ENCODE measurements around the gene COLEC11.

The COLEC11 gene

GRCh38 chr2:3664925-3665324 is 70.0 kb downstream of the COLEC11 start:
- TF ChIP-seq TEAD4 (IDR thresholded peaks at IDR 0.05) (no peak), ZBTB7A (IDR thresholded peaks at IDR 0.05; ENCODE audit: low read depth) (no peak), CEBPB (IDR thresholded peaks at IDR 0.05) (no peak), FOXM1 (IDR thresholded peaks at IDR 0.05; ENCODE audit: borderline replicate concordance, low read depth) (no peak), TAF1 (IDR thresholded peaks at IDR 0.05; ENCODE audit: low read depth) (no peak), NFIC (IDR thresholded peaks at IDR 0.05) (no peak), TCF12 (IDR thresholded peaks at IDR 0.05; ENCODE audit: low read depth) (no peak), CREB1 (IDR thresholded peaks at IDR 0.05; ENCODE audit: low read depth) (no peak), REST (IDR thresholded peaks at IDR 0.05; ENCODE audit: low read depth) (no peak), USF1 (IDR thresholded peaks at IDR 0.05) (no peak), MAX (IDR thresholded peaks at IDR 0.05) (no peak), EP300 (IDR thresholded peaks at IDR 0.05; ENCODE audit: borderline replicate concordance) (no peak), YY1 (IDR thresholded peaks at IDR 0.05; ENCODE audit: low read depth) (no peak), EGR1 (IDR thresholded peaks at IDR 0.05) (no peak), RAD21 (IDR thresholded peaks at IDR 0.05; ENCODE audit: low read depth) (no peak)

GRCh38 chr2:3665886-3666612 is 71.1 kb downstream of the COLEC11 start:
- TF ChIP-seq EGR1 (IDR thresholded peaks at IDR 0.05) (no peak), ZBTB7A (IDR thresholded peaks at IDR 0.05; ENCODE audit: low read depth) (no peak), EP300 (IDR thresholded peaks at IDR 0.05; ENCODE audit: borderline replicate concordance) (no peak), TAF1 (IDR thresholded peaks at IDR 0.05; ENCODE audit: low read depth) (no peak), TCF12 (IDR thresholded peaks at IDR 0.05; ENCODE audit: low read depth) (no peak), TEAD4 (IDR thresholded peaks at IDR 0.05) (no peak), USF1 (IDR thresholded peaks at IDR 0.05) (no peak), FOXM1 (IDR thresholded peaks at IDR 0.05; ENCODE audit: borderline replicate concordance, low read depth) (no peak), CREB1 (IDR thresholded peaks at IDR 0.05; ENCODE audit: low read depth) (no peak), YY1 (IDR thresholded peaks at IDR 0.05; ENCODE audit: low read depth) (no peak), REST (IDR thresholded peaks at IDR 0.05; ENCODE audit: low read depth) (no peak), MAX (IDR thresholded peaks at IDR 0.05) (no peak), RAD21 (IDR thresholded peaks at IDR 0.05; ENCODE audit: low read depth) (no peak)

- TF ChIP-seq TEAD4 (IDR thresholded peaks at IDR 0.05) (no peak), CEBPB (IDR thresholded peaks at IDR 0.05) (no peak), TCF12 (IDR thresholded peaks at IDR 0.05; ENCODE audit: low read depth) (no peak), USF1 (IDR thresholded peaks at IDR 0.05) (no peak), FOXM1 (IDR thresholded peaks at IDR 0.05; ENCODE audit: borderline replicate concordance, low read depth) (no peak), CREB1 (IDR thresholded peaks at IDR 0.05; ENCODE audit: low read depth) (no peak), TAF1 (IDR thresholded peaks at IDR 0.05; ENCODE audit: low read depth) (no peak), EGR1 (IDR thresholded peaks at IDR 0.05) (no peak), REST (IDR thresholded peaks at IDR 0.05; ENCODE audit: low read depth) (no peak), RAD21 (IDR thresholded peaks at IDR 0.05; ENCODE audit: low read depth) (no peak), MAX (IDR thresholded peaks at IDR 0.05) (no peak), NFIC (IDR thresholded peaks at IDR 0.05) (no peak), ZBTB7A (IDR thresholded peaks at IDR 0.05; ENCODE audit: low read depth) (no peak)
These were observed 71.7 kb downstream of the COLEC11 start for GRCh38 chr2:3666613-3666975.
